ENCODE data around the gene CDH4. TPM values are rescaled to one million over a fixed set of nuclear protein-coding genes. Genes with fewer than 3 reads are reported as not detected.

The CDH4 gene
- total RNA-seq, 1 donor from 2014 or later = under 0.01 TPM

GRCh38 chr20:61814244-61814643, 562.2 kb downstream of the CDH4 start:
- DNase-seq (ENCODE audit: low read depth in 2 of 2) = no peak

GRCh38 chr20:61814726-61815125, 562.7 kb downstream of the CDH4 start:
- DNase-seq (ENCODE audit: low read depth in 2 of 2) = no peak

- DNase-seq (ENCODE audit: low read depth in 2 of 2) = no peak
These were observed 563.1 kb downstream of the CDH4 start for GRCh38 chr20:61815176-61815575.

- no peak for DNase-seq (ENCODE audit: low read depth in 2 of 2)
These were observed 563.6 kb downstream of the CDH4 start for GRCh38 chr20:61815678-61816077.

- no peak for DNase-seq (ENCODE audit: low read depth in 2 of 2)
These were observed 564.8 kb downstream of the CDH4 start for GRCh38 chr20:61816606-61817460.

GRCh38 chr20:61817575-61817974, 565.5 kb downstream of the CDH4 start:
- no peak for DNase-seq (ENCODE audit: low read depth in 2 of 2)

- no peak for DNase-seq (ENCODE audit: low read depth in 2 of 2)
These were observed 566.9 kb downstream of the CDH4 start for GRCh38 chr20:61818746-61819573.

GRCh38 chr20:61819574-61819846, 567.4 kb downstream of the CDH4 start:
- no peak for DNase-seq (ENCODE audit: low read depth in 2 of 2)

- DNase-seq (ENCODE audit: low read depth in 2 of 2) = no peak
These were observed 568.1 kb downstream of the CDH4 start for GRCh38 chr20:61819921-61820825.

GRCh38 chr20:61821735-61822134, 569.7 kb downstream of the CDH4 start:
- no peak for DNase-seq (ENCODE audit: low read depth in 2 of 2)

GRCh38 chr20:61822396-61822795, 570.3 kb downstream of the CDH4 start:
- no peak for DNase-seq (ENCODE audit: low read depth in 2 of 2)

- DNase-seq (ENCODE audit: low read depth in 2 of 2) = no peak
These were observed 571.2 kb downstream of the CDH4 start for GRCh38 chr20:61823242-61823641.

GRCh38 chr20:61828891-61829290, 576.8 kb downstream of the CDH4 start:
- DNase-seq (ENCODE audit: low read depth in 2 of 2) = no peak

- DNase-seq (ENCODE audit: low read depth in 2 of 2) = no peak
These were observed 577.5 kb downstream of the CDH4 start for GRCh38 chr20:61829526-61829925.

GRCh38 chr20:61830241-61830930, 578.3 kb downstream of the CDH4 start:
- no peak for DNase-seq (ENCODE audit: low read depth in 2 of 2)

GRCh38 chr20:61830991-61831390, 578.9 kb downstream of the CDH4 start:
- no peak for DNase-seq (ENCODE audit: low read depth in 2 of 2)

- DNase-seq (ENCODE audit: low read depth in 2 of 2) = no peak
These were observed 580.1 kb downstream of the CDH4 start for GRCh38 chr20:61832181-61832580.

- DNase-seq (ENCODE audit: low read depth in 2 of 2) = no peak
These were observed 581.9 kb downstream of the CDH4 start for GRCh38 chr20:61833807-61834610.

GRCh38 chr20:61835301-61835700, 583.2 kb downstream of the CDH4 start:
- DNase-seq (ENCODE audit: low read depth in 2 of 2) = no peak

- DNase-seq (ENCODE audit: low read depth in 2 of 2) = no peak
These were observed 583.8 kb downstream of the CDH4 start for GRCh38 chr20:61835791-61836350.
